Measurements from ENCODE around the gene RELL2.

- no peak for TF ChIP-seq POLR2A (IDR thresholded peaks at IDR 0.05)
- TF ChIP-seq, protein P1, sequence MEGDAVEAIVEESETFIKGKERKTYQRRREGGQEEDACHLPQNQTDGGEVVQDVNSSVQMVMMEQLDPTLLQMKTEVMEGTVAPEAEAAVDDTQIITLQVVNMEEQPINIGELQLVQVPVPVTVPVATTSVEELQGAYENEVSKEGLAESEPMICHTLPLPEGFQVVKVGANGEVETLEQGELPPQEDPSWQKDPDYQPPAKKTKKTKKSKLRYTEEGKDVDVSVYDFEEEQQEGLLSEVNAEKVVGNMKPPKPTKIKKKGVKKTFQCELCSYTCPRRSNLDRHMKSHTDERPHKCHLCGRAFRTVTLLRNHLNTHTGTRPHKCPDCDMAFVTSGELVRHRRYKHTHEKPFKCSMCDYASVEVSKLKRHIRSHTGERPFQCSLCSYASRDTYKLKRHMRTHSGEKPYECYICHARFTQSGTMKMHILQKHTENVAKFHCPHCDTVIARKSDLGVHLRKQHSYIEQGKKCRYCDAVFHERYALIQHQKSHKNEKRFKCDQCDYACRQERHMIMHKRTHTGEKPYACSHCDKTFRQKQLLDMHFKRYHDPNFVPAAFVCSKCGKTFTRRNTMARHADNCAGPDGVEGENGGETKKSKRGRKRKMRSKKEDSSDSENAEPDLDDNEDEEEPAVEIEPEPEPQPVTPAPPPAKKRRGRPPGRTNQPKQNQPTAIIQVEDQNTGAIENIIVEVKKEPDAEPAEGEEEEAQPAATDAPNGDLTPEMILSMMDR (IDR thresholded peaks at IDR 0.05), result no peak
Measured at GRCh38 chr5:141632650-141633049, 4.1 kb upstream of the RELL2 start.
